SJSA1 (cell line): Measurements from ENCODE around the gene CALM1. TPM values are rescaled to one million over a fixed set of nuclear protein-coding genes. Genes with fewer than 3 reads are reported as not detected.

Experiments
- DNase-seq, 2 experiments: peaks; one replicate each; pipeline ENCODE4 v3.0.0-alpha.2; 2015 to 2020; ENCODE audit warnings: low spot score in 2 of 2, low read depth in 1 of 2
- H3K27ac ChIP-seq: fragments of 250-450 bp; sonication (Bioruptor Pico); 2 replicates; pipeline ENCODE4 v1.5.1; 2020; ENCODE audit warnings: mild to moderate bottlenecking, moderate library complexity
- H3K27me3 ChIP-seq: fragments of 250-450 bp; sonication (Bioruptor Pico); replicated peaks from 2 replicates; pipeline ENCODE4 v1.5.1; 2020; ENCODE audit warnings: mild to moderate bottlenecking, moderate library complexity
- H3K36me3 ChIP-seq: fragments of 250-450 bp; sonication (Bioruptor Pico); 2 replicates; pipeline ENCODE4 v1.5.1; 2020; ENCODE audit warnings: mild to moderate bottlenecking
- H3K4me1 ChIP-seq: fragments of 250-450 bp; sonication (Bioruptor Pico); replicated peaks from 2 replicates; pipeline ENCODE4 v1.6.1; 2021; ENCODE audit warnings: mild to moderate bottlenecking
- H3K4me3 ChIP-seq: fragments of 250-450 bp; sonication (Bioruptor Pico); 2 replicates; pipeline ENCODE4 v1.5.1; 2020; ENCODE audit warnings: mild to moderate bottlenecking
- H3K9me3 ChIP-seq: fragments of 250-450 bp; sonication (Bioruptor Pico); replicated peaks from 2 replicates; pipeline ENCODE4 v1.5.1; 2020; ENCODE audit warnings: mild to moderate bottlenecking
- total RNA-seq: library from RNA; depleted of rRNA; stranded (reverse); fragments of >200 nt; shearing (Covaris generic); gene quantifications from 2 replicates; pipeline ENCODE4 v1.2.3, GENCODE V29; 2014

The CALM1 gene
- total RNA-seq, 1 experiment from 2014 or later, result 392 TPM

GRCh38 chr14:90427848-90428426 lies 31.1 kb downstream of the CALM1 start:
- Histone ChIP-seq H3K27ac (no peak overlapping the region), H3K9me3 (no peaks in the 10 kb centered on the region), H3K4me1 (no peaks in the 10 kb centered on the region), H3K36me3 (no peaks in the 10 kb centered on the region), H3K4me3 (no peak overlapping the region), H3K27me3 (no peaks in the 10 kb centered on the region)
- no peak for DNase-seq

- H3K9me3 ChIP-seq, result no peaks in the 10 kb centered on the region
- no peaks in the 10 kb centered on the region for H3K27me3 ChIP-seq
- no peaks in the 10 kb centered on the region for H3K4me1 ChIP-seq
- DNase-seq, result no peak
- H3K4me3 ChIP-seq, result no peak overlapping the region
- H3K27ac ChIP-seq, result no peak overlapping the region
- no peaks in the 10 kb centered on the region for H3K36me3 ChIP-seq
Observed at GRCh38 chr14:90428676-90429075, 31.8 kb downstream of the CALM1 start.

- Histone ChIP-seq H3K4me3 (no peak overlapping the region), H3K27me3 (no peaks in the 10 kb centered on the region), H3K9me3 (no peaks in the 10 kb centered on the region), H3K4me1 (no peaks in the 10 kb centered on the region), H3K36me3 (no peaks in the 10 kb centered on the region), H3K27ac (no peak overlapping the region)
- no peak for DNase-seq
Observed at GRCh38 chr14:90429236-90429635, 32.4 kb downstream of the CALM1 start.

GRCh38 chr14:90429754-90430153 lies 32.9 kb downstream of the CALM1 start:
- Histone ChIP-seq H3K4me3 (no peak overlapping the region), H3K27ac (no peak overlapping the region), H3K36me3 (no peaks in the 10 kb centered on the region), H3K4me1 (no peaks in the 10 kb centered on the region), H3K9me3 (no peaks in the 10 kb centered on the region), H3K27me3 (no peaks in the 10 kb centered on the region)
- DNase-seq, result no peak

GRCh38 chr14:90434370-90435020 lies 37.7 kb downstream of the CALM1 start:
- Histone ChIP-seq H3K4me3 (no peak overlapping the region), H3K36me3 (no peaks in the 10 kb centered on the region), H3K4me1 (no peaks in the 10 kb centered on the region), H3K27me3 (no peaks in the 10 kb centered on the region), H3K9me3 (no peaks in the 10 kb centered on the region), H3K27ac (no peak overlapping the region)
- DNase-seq, result no peak

GRCh38 chr14:90438841-90439240 lies 42.0 kb downstream of the CALM1 start:
- no peaks in the 10 kb centered on the region for H3K27me3 ChIP-seq
- no peak overlapping the region for H3K27ac ChIP-seq
- DNase-seq, result no peak
- H3K36me3 ChIP-seq, result no peaks in the 10 kb centered on the region
- H3K4me3 ChIP-seq, result no peak overlapping the region
- no peaks in the 10 kb centered on the region for H3K9me3 ChIP-seq
- H3K4me1 ChIP-seq, result no peaks in the 10 kb centered on the region

GRCh38 chr14:90440021-90440451 lies 43.2 kb downstream of the CALM1 start:
- Histone ChIP-seq H3K36me3 (no peaks in the 10 kb centered on the region), H3K4me3 (no peak overlapping the region), H3K27ac (no peak overlapping the region), H3K27me3 (no peaks in the 10 kb centered on the region), H3K4me1 (no peaks in the 10 kb centered on the region), H3K9me3 (no peaks in the 10 kb centered on the region)
- no peak for DNase-seq

- no peak overlapping the region for H3K27ac ChIP-seq
Observed at GRCh38 chr14:90440592-90440991, 43.8 kb downstream of the CALM1 start.

GRCh38 chr14:90442388-90442787 lies 45.6 kb downstream of the CALM1 start:
- Histone ChIP-seq H3K36me3 (no peaks in the 10 kb centered on the region), H3K4me1 (no peaks in the 10 kb centered on the region), H3K9me3 (no peaks in the 10 kb centered on the region), H3K4me3 (no peak overlapping the region), H3K27me3 (no peaks in the 10 kb centered on the region), H3K27ac (no peak overlapping the region)
- DNase-seq, result no peak

More at GRCh38 chr14:90440592-90440991, 43.8 kb downstream of the CALM1 start:
- Histone ChIP-seq H3K4me3 (no peak overlapping the region), H3K9me3 (no peaks in the 10 kb centered on the region), H3K27me3 (no peaks in the 10 kb centered on the region), H3K4me1 (no peaks in the 10 kb centered on the region), H3K36me3 (no peaks in the 10 kb centered on the region)
- DNase-seq, result no peak

- no peak for DNase-seq
- H3K9me3 ChIP-seq, result 0 out of 2 replicates have a peak, but pooled peaks cover 4% of the 10 kb centered on the region
- H3K27me3 ChIP-seq, result no peaks in the 10 kb centered on the region
- H3K4me1 ChIP-seq, result no peaks in the 10 kb centered on the region
- H3K4me3 ChIP-seq, result no peak overlapping the region
- H3K36me3 ChIP-seq, result no peaks in the 10 kb centered on the region
- H3K27ac ChIP-seq, result no peak overlapping the region
Observed at GRCh38 chr14:90443161-90444076, 46.6 kb downstream of the CALM1 start.

GRCh38 chr14:90444077-90444696 lies 47.4 kb downstream of the CALM1 start:
- Histone ChIP-seq H3K4me1 (no peaks in the 10 kb centered on the region), H3K9me3 (0 out of 2 replicates have a peak, but pooled peaks cover 4% of the 10 kb centered on the region), H3K4me3 (no peak overlapping the region), H3K27me3 (no peaks in the 10 kb centered on the region), H3K36me3 (no peaks in the 10 kb centered on the region), H3K27ac (no peak overlapping the region)
- no peak for DNase-seq

GRCh38 chr14:90445011-90445410 lies 48.2 kb downstream of the CALM1 start:
- no peaks in the 10 kb centered on the region for H3K27me3 ChIP-seq
- no peak overlapping the region for H3K4me3 ChIP-seq
- no peaks in the 10 kb centered on the region for H3K4me1 ChIP-seq
- 0 out of 2 replicates have a peak, but pooled peaks cover 4% of the 10 kb centered on the region for H3K9me3 ChIP-seq
- no peak for DNase-seq
- no peaks in the 10 kb centered on the region for H3K36me3 ChIP-seq
- no peak overlapping the region for H3K27ac ChIP-seq

- DNase-seq, result no peak
- Histone ChIP-seq H3K27ac (no peak overlapping the region), H3K36me3 (no peaks in the 10 kb centered on the region), H3K4me3 (no peak overlapping the region), H3K9me3 (0 out of 2 replicates have a peak, but pooled peaks cover 4% of the 10 kb centered on the region), H3K27me3 (no peaks in the 10 kb centered on the region), H3K4me1 (no peaks in the 10 kb centered on the region)
Observed at GRCh38 chr14:90446405-90446804, 49.6 kb downstream of the CALM1 start.
